ENCODE results near the gene AGAP9. TPM values are rescaled to one million over a fixed set of nuclear protein-coding genes. Genes with fewer than 3 reads are reported as not detected.
"Not testable (repeated sequence)": the region's sequence is repeated elsewhere in the genome, so short reads cannot be mapped to it uniquely, and the experiment has no call there.

AGAP9 gene
- total RNA-seq, 2 donors from 2014 or later = 12.0 to 14.5 TPM

DNA sequence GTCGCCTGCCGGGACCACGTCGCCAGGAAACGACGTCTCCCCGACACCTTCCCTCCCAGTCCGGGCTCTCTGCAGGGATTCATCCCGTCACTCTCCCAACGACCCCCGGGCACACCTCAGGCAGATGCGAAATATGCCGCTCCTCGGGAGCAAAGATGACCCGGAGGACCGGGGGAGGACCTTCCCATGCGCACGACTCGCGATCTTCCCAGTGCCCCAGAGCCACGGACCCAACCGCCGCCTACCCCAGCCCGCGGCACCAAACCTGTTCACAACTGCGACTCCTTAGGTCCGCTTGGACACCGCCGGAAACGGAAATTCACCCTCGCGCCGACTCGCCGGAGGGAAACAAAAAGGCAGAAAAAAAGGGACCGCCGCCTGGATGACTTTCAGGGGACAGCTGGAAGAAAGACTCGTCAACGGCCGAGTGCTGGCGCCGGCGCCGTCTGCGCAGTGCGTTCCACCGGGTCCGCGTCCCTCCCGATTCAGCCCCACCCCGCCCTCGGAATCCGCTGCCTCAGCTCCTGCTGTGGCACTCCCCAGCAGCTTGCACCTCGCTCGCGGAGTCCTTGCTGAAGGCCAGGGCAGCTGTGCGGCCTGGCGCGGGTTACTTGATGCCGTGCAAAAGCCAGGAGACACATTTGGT, 29.9 kb upstream of the AGAP9 start:
- H3K9me3 ChIP-seq (ENCODE audit: control insufficient read depth, low read length, poor library complexity, severe bottlenecking); H3K27me3 Mint-ChIP-seq; H3K4me1 Mint-ChIP-seq; H3K36me3 Mint-ChIP-seq (ENCODE audit: low read depth): not testable (repeated sequence)
- ATAC-seq (peak; percentile 87), DNase-seq (peak; percentile 28 to 61 (median 50))
- Mint-ChIP-seq H3K4me3 (peak overlapping the region; percentile 99), H3K27ac (peak overlapping the region; percentile 94)

DNA sequence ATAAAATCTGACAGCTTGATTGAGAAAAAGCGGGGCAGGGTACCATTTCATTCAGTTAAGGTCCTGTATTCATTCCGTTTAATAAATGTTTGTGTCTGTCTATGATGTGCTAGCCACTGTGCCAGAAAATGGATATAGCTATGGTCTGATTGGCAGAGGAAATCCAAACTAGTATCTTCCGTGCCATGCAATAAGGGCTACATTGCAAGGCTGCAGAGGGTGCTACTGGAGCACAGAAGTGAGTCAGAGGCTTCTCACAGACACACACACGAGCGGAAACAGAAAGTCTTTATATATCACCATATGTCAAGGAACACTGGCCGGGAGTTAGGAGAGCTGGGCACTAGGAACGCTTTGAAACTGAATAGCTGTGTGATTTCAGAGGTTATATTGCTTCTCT, 29.3 kb upstream of the AGAP9 start:
- H3K27ac Mint-ChIP-seq = peak overlapping the region; percentile 94
- H3K27me3 Mint-ChIP-seq; H3K9me3 ChIP-seq (ENCODE audit: control insufficient read depth, low read length, poor library complexity, severe bottlenecking); DNase-seq; H3K36me3 Mint-ChIP-seq (ENCODE audit: low read depth); H3K4me1 Mint-ChIP-seq: not testable (repeated sequence)
- peak; percentile 66 for ATAC-seq
- H3K4me3 Mint-ChIP-seq = peak overlapping the region; percentile 99

DNA sequence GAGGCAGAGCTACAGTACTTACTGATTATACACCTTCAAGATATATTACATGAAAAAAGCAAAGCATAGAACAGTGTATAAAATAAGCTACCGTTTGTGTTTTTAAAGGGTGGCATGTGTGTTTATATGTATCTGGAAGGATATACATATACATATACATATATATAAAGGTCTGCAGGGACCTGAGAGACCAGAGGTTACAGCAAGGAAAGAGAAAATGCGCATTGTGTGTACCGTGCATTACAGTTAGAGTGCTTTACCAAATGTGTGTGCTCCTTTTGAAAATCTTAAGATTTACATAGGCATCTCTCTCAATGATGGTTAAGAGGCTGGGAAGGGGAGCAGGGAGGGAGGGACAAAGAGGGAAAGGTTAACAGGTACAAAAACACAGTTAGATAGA, 23.8 kb upstream of the AGAP9 start:
- H3K9me3 ChIP-seq (ENCODE audit: control insufficient read depth, low read length, poor library complexity, severe bottlenecking); H3K4me3 Mint-ChIP-seq; H3K36me3 Mint-ChIP-seq (ENCODE audit: low read depth); DNase-seq; H3K4me1 Mint-ChIP-seq; ATAC-seq; H3K27ac Mint-ChIP-seq; H3K27me3 Mint-ChIP-seq: not testable (repeated sequence)

DNA sequence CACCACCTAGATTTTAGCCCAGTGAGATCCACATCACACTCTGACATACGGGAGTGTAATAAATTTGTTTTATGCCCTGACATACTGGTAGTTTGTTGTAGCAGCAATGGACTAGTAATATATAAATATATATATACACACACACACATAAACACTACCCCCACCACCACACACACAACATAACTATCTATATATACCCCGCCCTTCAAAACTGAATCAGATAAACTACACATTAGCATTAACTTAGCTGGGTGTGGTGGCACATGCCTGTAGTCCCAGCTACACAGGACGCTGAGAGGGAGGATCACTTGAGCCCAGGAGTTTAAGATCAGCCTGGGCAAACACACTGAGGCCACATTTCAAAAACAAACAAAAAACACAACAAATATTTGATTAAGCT, 13.0 kb upstream of the AGAP9 start:
- H3K27ac Mint-ChIP-seq; H3K9me3 ChIP-seq (ENCODE audit: control insufficient read depth, low read length, poor library complexity, severe bottlenecking); H3K27me3 Mint-ChIP-seq; H3K36me3 Mint-ChIP-seq (ENCODE audit: low read depth); DNase-seq; H3K4me3 Mint-ChIP-seq; ATAC-seq; H3K4me1 Mint-ChIP-seq: not testable (repeated sequence)

DNA sequence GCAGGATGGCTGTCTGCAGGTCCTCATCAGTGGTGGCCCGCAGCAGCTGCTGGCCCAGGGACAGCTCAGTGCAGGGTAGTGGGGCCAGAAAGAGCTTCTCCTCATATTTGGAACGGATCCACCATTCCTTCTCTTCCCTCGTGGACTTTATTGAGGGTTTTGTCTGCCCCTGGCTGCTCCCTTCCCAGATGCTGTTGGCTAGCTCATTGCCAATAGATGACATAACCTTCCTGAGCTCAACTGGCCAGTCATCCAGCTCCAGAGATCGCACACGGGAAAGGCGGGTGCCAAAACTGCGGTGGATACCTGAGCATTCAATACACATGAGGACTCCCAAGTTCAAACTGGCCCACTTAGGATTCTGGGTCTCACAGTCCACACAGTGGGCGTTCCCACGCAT, 21.1 kb downstream of the AGAP9 start:
- DNase-seq; H3K4me1 Mint-ChIP-seq; H3K36me3 Mint-ChIP-seq (ENCODE audit: low read depth); H3K27ac Mint-ChIP-seq; H3K9me3 ChIP-seq (ENCODE audit: control insufficient read depth, low read length, poor library complexity, severe bottlenecking); H3K27me3 Mint-ChIP-seq; H3K4me3 Mint-ChIP-seq; ATAC-seq: not testable (repeated sequence)

DNA sequence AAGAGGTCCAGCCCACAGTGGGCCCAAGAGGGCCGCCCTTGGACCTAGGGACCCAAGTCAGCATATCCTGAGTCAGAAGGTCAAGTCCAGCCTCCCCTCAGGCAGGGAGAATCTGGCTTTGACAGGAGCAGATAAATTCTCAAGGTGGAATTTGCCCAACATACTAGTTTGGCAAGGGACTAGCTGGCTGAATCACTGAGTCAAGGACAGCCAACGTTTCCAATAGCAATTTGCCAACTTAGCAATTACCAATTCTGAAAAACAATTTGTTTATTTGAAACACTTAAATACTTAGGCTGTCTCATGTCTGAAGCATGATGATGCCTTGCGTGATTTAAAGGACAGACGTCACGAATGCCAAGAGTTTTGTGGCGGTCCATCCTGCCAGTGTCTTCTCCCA, 29.2 kb downstream of the AGAP9 start:
- H3K27me3 Mint-ChIP-seq; H3K4me1 Mint-ChIP-seq; H3K4me3 Mint-ChIP-seq; H3K36me3 Mint-ChIP-seq (ENCODE audit: low read depth); H3K9me3 ChIP-seq (ENCODE audit: control insufficient read depth, low read length, poor library complexity, severe bottlenecking); DNase-seq; ATAC-seq; H3K27ac Mint-ChIP-seq: not testable (repeated sequence)

DNA sequence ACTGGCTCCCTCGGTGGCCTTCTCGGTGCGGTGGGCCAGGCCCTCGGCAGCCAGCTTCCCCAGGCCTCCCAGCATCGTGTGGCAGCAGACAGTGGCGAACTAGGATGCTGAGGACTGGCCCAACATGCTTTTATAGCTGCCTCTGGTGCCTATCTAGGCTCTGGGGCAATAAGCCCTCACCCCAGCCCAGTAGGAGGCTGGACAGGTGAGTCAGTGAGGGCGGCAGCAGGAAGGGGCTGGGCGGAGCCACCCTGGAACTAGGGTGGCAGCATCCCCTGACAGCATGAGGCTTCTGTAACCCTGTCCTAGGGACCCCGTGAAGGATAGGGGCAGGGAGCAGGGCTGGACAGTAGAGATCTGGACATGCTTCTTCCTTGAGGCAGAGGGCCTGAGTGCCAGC, 31.8 kb downstream of the AGAP9 start, which contains the start of gene FAM25G:
Gene FAM25G, minus strand, starts transcription at position 101 of the 400 bp plus-strand sequence. Its CDS starts 26 bp downstream, at position 75.
- H3K36me3 Mint-ChIP-seq (ENCODE audit: low read depth); H3K27ac Mint-ChIP-seq; DNase-seq; H3K27me3 Mint-ChIP-seq; ATAC-seq; H3K4me1 Mint-ChIP-seq; H3K9me3 ChIP-seq (ENCODE audit: control insufficient read depth, low read length, poor library complexity, severe bottlenecking); H3K4me3 Mint-ChIP-seq: not testable (repeated sequence)

DNA sequence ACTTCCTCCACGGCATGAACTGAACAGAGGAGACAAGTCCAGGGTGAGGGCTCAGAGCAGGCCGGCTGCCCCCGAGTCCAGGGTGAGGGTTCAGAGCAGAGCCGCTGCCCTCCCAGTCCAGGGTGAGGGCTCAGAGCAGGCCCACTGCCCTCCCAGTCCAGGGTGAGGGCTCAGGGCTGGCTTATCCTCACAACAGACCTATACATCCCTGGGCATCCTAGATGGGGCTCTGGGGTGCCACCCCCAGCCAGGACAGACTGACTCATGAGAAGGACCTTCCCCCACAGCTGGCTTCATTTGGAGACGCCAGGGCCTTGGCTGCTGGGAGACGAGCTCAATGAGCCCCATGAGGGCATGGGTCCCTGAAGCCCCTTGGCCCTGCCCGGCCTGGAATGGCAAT, 33.8 kb downstream of the AGAP9 start:
- not testable (repeated sequence) for H3K4me3 Mint-ChIP-seq; ATAC-seq; H3K27me3 Mint-ChIP-seq; H3K9me3 ChIP-seq (ENCODE audit: control insufficient read depth, low read length, poor library complexity, severe bottlenecking); H3K36me3 Mint-ChIP-seq (ENCODE audit: low read depth); H3K4me1 Mint-ChIP-seq; H3K27ac Mint-ChIP-seq; DNase-seq

GRCh38 chr10:47485943-47486342, 37.5 kb downstream of the AGAP9 start:
- not testable (repeated sequence) for H3K4me1 Mint-ChIP-seq; DNase-seq; H3K9me3 ChIP-seq (ENCODE audit: control insufficient read depth, low read length, poor library complexity, severe bottlenecking); H3K36me3 Mint-ChIP-seq (ENCODE audit: low read depth); H3K27me3 Mint-ChIP-seq; H3K27ac Mint-ChIP-seq; ATAC-seq; H3K4me3 Mint-ChIP-seq

- H3K4me1 Mint-ChIP-seq; H3K9me3 ChIP-seq (ENCODE audit: control insufficient read depth, low read length, poor library complexity, severe bottlenecking); ATAC-seq; H3K27me3 Mint-ChIP-seq; H3K4me3 Mint-ChIP-seq; H3K27ac Mint-ChIP-seq; DNase-seq; H3K36me3 Mint-ChIP-seq (ENCODE audit: low read depth): not testable (repeated sequence)
These were observed 38.7 kb downstream of the AGAP9 start for GRCh38 chr10:47484786-47485185.

DNA sequence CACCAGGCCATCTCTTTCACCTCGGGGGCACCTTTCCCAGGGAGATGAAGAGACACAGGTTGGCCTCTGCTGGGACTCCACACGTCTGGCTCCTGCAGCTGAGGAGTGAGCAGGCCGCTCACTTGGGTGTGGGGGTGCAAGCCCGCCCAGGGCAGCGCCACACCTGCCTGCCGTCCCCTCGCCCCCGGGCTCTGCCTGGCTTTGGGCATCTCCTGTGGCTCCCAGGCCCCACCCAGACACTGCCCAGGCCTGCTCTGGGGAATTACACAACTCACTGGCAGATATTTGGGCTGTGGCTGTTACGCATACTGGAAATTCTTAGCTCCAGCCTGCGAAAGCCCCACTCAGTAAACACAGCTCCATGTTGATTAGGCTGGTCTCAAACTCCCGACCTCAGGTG, 39.5 kb downstream of the AGAP9 start, which contains the start of gene ANXA8:
Gene ANXA8, minus strand, starts transcription at position 193 of the 400 bp plus-strand sequence. Its CDS starts 182 bp downstream, at position 11.
- not testable (repeated sequence) for H3K9me3 ChIP-seq (ENCODE audit: control insufficient read depth, low read length, poor library complexity, severe bottlenecking); H3K27me3 Mint-ChIP-seq; H3K4me1 Mint-ChIP-seq; DNase-seq; H3K36me3 Mint-ChIP-seq (ENCODE audit: low read depth); H3K4me3 Mint-ChIP-seq; ATAC-seq; H3K27ac Mint-ChIP-seq

DNA sequence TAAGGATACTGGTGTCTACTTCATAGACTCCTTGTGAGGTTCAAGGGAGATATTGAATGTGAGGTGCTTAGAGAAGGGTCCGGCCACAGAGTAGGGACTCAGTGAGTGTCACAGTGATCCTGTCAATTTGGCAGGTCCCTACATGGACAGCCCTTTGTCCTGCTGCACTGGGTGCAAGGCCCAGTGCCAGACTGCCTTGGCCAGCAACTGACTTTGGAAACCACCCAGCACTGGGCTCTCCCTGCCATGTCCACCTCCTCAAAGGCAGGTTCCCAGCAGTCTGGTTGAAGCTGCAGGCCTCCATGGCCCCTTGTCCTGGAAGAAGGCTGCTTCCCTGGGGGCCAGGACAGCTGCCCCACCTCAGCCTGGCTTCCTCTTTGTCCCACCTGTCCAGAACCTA, 41.1 kb downstream of the AGAP9 start:
- H3K27me3 Mint-ChIP-seq; H3K36me3 Mint-ChIP-seq (ENCODE audit: low read depth); H3K9me3 ChIP-seq (ENCODE audit: control insufficient read depth, low read length, poor library complexity, severe bottlenecking); H3K27ac Mint-ChIP-seq; H3K4me1 Mint-ChIP-seq; H3K4me3 Mint-ChIP-seq; ATAC-seq; DNase-seq: not testable (repeated sequence)

DNA sequence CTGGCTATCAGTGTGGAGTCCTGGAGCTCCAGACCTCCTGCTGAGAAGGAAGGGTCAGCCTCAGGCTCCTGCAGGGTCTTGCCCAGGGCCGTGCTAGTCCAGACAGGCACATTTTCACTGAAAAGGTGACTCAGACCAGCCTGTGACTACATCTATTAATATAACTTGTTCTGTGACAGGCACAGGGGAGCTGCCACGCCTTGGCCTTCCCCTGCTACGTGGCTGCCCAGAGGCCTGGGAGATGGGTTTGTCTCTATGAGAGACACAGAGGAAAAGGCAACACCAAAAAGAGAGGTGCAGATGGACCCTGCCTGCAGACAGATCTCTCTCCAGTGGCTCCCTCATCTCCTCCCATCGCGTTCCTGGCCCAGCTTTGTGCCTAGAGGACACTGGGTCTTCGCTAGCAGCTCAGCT, 41.7 kb downstream of the AGAP9 start:
- H3K27ac Mint-ChIP-seq; DNase-seq; H3K4me1 Mint-ChIP-seq; H3K36me3 Mint-ChIP-seq (ENCODE audit: low read depth); ATAC-seq; H3K9me3 ChIP-seq (ENCODE audit: control insufficient read depth, low read length, poor library complexity, severe bottlenecking); H3K27me3 Mint-ChIP-seq; H3K4me3 Mint-ChIP-seq: not testable (repeated sequence)

GRCh38 chr10:47481182-47481766, 42.2 kb downstream of the AGAP9 start:
- DNase-seq; H3K36me3 Mint-ChIP-seq (ENCODE audit: low read depth); H3K27ac Mint-ChIP-seq; ATAC-seq; H3K4me1 Mint-ChIP-seq; H3K9me3 ChIP-seq (ENCODE audit: control insufficient read depth, low read length, poor library complexity, severe bottlenecking); H3K27me3 Mint-ChIP-seq; H3K4me3 Mint-ChIP-seq: not testable (repeated sequence)
